Spinal cord (tissue), 10 donors: ENCODE measurements around the gene DUSP8. TPM values are rescaled to one million over a fixed set of nuclear protein-coding genes. Genes with fewer than 3 reads are reported as not detected.

ENCODE experiments used
- DNase-seq, 6 donors: peaks; one replicate each; pipeline versions ENCODE4 v3.0.0 to v3.0.0-alpha.2; 2013 to 2015; ENCODE audit warnings: low spot score in 6 of 6, low read depth in 4 of 6
- H3K27ac ChIP-seq: one replicate; pipeline ENCODE4 v1.5.1; 2013; ENCODE audit warnings: low read depth, low read length, control low read depth
- H3K27me3 ChIP-seq: one replicate; pipeline ENCODE4 v1.6.1; 2013; ENCODE audit warnings: low read length; ENCODE audit not compliant: control insufficient read depth, insufficient read depth
- H3K36me3 ChIP-seq: one replicate; pipeline ENCODE4 v1.6.1; 2013; ENCODE audit warnings: low read length; ENCODE audit not compliant: control insufficient read depth, insufficient read depth
- H3K4me1 ChIP-seq: one replicate; pipeline ENCODE4 v1.6.1; 2013; ENCODE audit warnings: low read length; ENCODE audit not compliant: control insufficient read depth, insufficient read depth
- H3K4me3 ChIP-seq: one replicate; pipeline ENCODE4 v1.5.1; 2013; ENCODE audit warnings: low read depth, low read length, control low read depth
- H3K9me3 ChIP-seq: one replicate; pipeline ENCODE4 v1.6.1; 2013; ENCODE audit warnings: low read length; ENCODE audit not compliant: control insufficient read depth, insufficient read depth
- WGBS: methylation state at CpG from one replicate; pipeline ENCODE4 v1.1.5; 2013; ENCODE audit warnings: missing lambda C conversion rate; ENCODE audit not compliant: insufficient coverage; 5-methylcytosine and 5-hydroxymethylcytosine counted together
- polyA plus RNA-seq, 2 donors: library from polyadenylated mRNA; unstranded; fragments of 120-200 nt; gene quantifications; one replicate each; pipeline ENCODE4 v1.2.1, GENCODE V29; 2013; ENCODE audit not compliant: insufficient read length in 2 of 2
- total RNA-seq, 2 donors: library from RNA; depleted of rRNA in 1 of 2; stranded (reverse); fragments of 120-200 nt in 1 of 2; fragments of >200 nt in 1 of 2; gene quantifications; one replicate each; pipeline versions ENCODE4 v1.2.3 to v1.2.4, GENCODE V29; 2013 to 2014
- donor health status: healthy.

DUSP8 gene
- total and polyA plus RNA-seq, 4 donors = 2.9 to 86.2 (median 38.2) TPM

DNA sequence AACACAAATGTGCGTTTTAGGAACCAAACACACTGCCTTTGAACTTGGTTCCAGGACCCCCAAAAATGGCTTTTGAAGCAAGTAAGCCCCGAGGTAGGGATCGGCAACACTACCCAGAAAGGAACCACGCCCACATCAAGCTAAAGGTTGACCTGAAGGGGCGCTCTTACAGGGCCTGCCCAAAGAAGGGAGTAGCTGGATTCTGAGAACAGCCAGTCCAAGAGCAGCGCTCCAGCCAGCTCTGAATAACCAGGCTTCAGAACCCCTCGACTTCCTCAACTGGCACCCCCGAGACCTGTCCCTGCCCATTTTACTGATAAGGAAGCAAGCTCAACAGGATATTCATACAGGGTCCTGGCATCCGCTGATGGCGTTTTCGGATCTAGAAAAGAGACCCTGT is 66.6 kb downstream of the DUSP8 start:
- Histone ChIP-seq H3K27ac (no peak overlapping the region), H3K4me1 (peaks cover 77% of the 10 kb centered on the region), H3K36me3 (peaks cover 33% of the 10 kb centered on the region), H3K9me3 (no peaks in the 10 kb centered on the region), H3K27me3 (no peaks in the 10 kb centered on the region), H3K4me3 (no peak overlapping the region)
- WGBS = 84% methylated on average over 11 of the region's 11 CpGs
- no peak for DNase-seq

DNA sequence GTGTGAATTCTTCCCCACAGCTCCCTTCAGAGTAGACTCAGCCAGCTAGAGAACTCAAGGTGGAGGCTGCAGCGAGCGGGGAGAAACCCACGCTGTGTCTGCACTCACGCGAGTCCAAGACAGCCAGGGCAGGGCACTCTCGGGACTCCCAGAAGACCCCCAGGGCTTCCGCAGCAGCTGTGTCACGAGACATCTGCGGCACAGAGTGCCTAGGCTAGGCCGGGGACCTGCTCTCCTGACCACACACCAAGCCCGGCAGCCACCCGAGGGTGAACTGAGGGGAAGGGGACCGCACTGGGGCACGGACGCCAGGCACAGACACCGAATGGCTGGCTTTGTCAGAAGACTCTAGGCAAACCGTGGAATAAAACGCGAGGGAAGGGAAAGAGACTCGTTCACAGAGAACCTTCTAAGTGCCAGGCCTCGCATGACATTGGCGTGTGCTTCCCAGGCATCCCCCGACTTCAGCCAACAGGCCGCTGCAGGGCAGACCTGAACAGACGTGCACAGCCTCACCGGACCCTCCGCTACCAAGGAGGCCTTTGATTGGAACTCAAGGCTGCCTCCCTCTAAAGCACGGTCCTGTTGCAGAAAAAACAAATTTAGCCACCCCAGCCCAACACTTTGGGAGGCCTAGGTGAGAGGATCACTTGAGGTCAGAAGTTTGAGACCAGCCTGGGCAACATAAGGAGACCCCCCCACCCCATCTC is 67.3 kb downstream of the DUSP8 start:
- DNase-seq = no peak
- no peak overlapping the region for H3K27ac ChIP-seq
- no peaks in the 10 kb centered on the region for H3K27me3 ChIP-seq
- peaks cover 79% of the 10 kb centered on the region for H3K4me1 ChIP-seq
- 78% methylated on average over 23 of the region's 28 CpGs for WGBS
- peaks cover 34% of the 10 kb centered on the region for H3K36me3 ChIP-seq
- H3K4me3 ChIP-seq = no peak overlapping the region
- H3K9me3 ChIP-seq = no peaks in the 10 kb centered on the region

DNA sequence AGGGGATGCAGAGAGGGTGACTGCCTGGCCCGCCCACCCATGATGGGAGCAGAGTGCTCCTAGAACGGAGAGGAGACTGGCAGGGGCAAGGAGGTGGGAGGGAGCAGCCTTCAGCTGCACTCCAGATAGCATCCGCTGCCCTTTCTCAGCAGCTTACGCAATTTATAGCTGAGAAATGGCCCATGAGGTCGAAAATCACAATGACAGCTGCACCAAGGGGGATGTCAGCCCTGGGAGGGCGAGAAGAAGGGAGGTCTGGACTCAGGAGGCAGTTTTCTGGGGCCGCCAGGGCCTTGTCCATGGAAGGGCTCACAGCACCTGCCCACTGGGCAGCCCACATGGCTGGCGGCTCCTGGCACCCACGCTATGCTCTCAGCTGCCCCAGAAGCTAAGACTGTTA is 67.9 kb downstream of the DUSP8 start:
- no peak for DNase-seq
- no peaks in the 10 kb centered on the region for H3K27me3 ChIP-seq
- WGBS = 53% methylated on average over 9 of the region's 9 CpGs
- no peak overlapping the region for H3K4me3 ChIP-seq
- H3K27ac ChIP-seq = no peak overlapping the region
- H3K4me1 ChIP-seq = peaks cover 74% of the 10 kb centered on the region
- H3K36me3 ChIP-seq = peaks cover 39% of the 10 kb centered on the region
- H3K9me3 ChIP-seq = no peaks in the 10 kb centered on the region

Other genes with a start within 250 kb of the DUSP8 start
- 10 to 100 TPM; 14.1 to 18.7 TPM for gene BRSK2, start 182.3 kb downstream of the DUSP8 start, total RNA-seq
- 100 to 1,000 TPM in 1 of 2 donors, 10 to 100 TPM in 1; 95.0 to 106 TPM for gene BRSK2, start 182.3 kb downstream of the DUSP8 start, polyA plus RNA-seq
- gene MOB2, start 85.5 kb downstream of the DUSP8 start, total RNA-seq = 10 to 100 TPM; 16.0 to 36.3 TPM
- 10 to 100 TPM; 31.1 to 36.4 TPM for gene MOB2, start 85.5 kb downstream of the DUSP8 start, polyA plus RNA-seq
- not detected for gene KRTAP5-1, start 13.0 kb upstream of the DUSP8 start, total RNA-seq
- gene KRTAP5-1, start 13.0 kb upstream of the DUSP8 start, polyA plus RNA-seq = 1 to 10 TPM; 2.1 to 5.7 TPM
- not detected for gene KRTAP5-2, start 26.0 kb upstream of the DUSP8 start, total RNA-seq
- under 1 TPM in 1 of 2 donors, not detected in 1; 0.50 TPM for gene KRTAP5-2, start 26.0 kb upstream of the DUSP8 start, polyA plus RNA-seq
- gene KRTAP5-3, start 36.2 kb upstream of the DUSP8 start, total RNA-seq = not detected
- not detected for gene KRTAP5-3, start 36.2 kb upstream of the DUSP8 start, polyA plus RNA-seq
- gene KRTAP5-4, start 49.9 kb upstream of the DUSP8 start, total RNA-seq = not detected
- gene KRTAP5-4, start 49.9 kb upstream of the DUSP8 start, polyA plus RNA-seq = under 1 TPM in 1 of 2 donors, not detected in 1; 0.32 TPM
- gene KRTAP5-5, start 57.5 kb upstream of the DUSP8 start, total RNA-seq = not detected
- not detected for gene KRTAP5-5, start 57.5 kb upstream of the DUSP8 start, polyA plus RNA-seq
- gene KRTAP5-6, start 124.9 kb upstream of the DUSP8 start, total RNA-seq = not detected
- not detected for gene KRTAP5-6, start 124.9 kb upstream of the DUSP8 start, polyA plus RNA-seq
- gene IFITM10, start 178.3 kb upstream of the DUSP8 start, total RNA-seq = 1 to 10 TPM; 3.4 to 5.9 TPM
- 10 to 100 TPM; 11.3 to 15.8 TPM for gene IFITM10, start 178.3 kb upstream of the DUSP8 start, polyA plus RNA-seq
- 100 to 1,000 TPM; 160 to 170 TPM for gene CTSD, start 191.7 kb upstream of the DUSP8 start, total RNA-seq
- 100 to 1,000 TPM; 220 to 241 TPM for gene CTSD, start 191.7 kb upstream of the DUSP8 start, polyA plus RNA-seq